GM23338 (cell line): Measurements from ENCODE around the gene DKK1. TPM values are rescaled to one million over a fixed set of nuclear protein-coding genes. Genes with fewer than 3 reads are reported as not detected.

Experiments used
- ATAC-seq: fragments of 200-7000 bp; cut with Tn5 transposase; 3 replicates; pipeline ENCODE4 v1.9.1; 2020
- DNase-seq: peaks from one replicate; pipeline ENCODE4 v3.0.0-alpha.2; 2015; ENCODE audit warnings: low spot score
- H2AFZ ChIP-seq: fragments of 200-600 bp; sonication (generic); 2 replicates; pipeline ENCODE4 v1.8.0; 2016; ENCODE audit warnings: antibody characterized with exemption, mild to moderate bottlenecking, moderate library complexity
- H3F3A ChIP-seq: fragments of 200-600 bp; sonication (generic); replicated peaks from 2 replicates; pipeline ENCODE4 v1.8.0; 2017; ENCODE audit warnings: antibody characterized with exemption, mixed run types, low read depth
- H3K27ac ChIP-seq: fragments of 200-600 bp; sonication (generic); 2 replicates; pipeline ENCODE4 v1.6.1; 2016; ENCODE audit warnings: low read depth
- H3K27me3 ChIP-seq: fragments of 200-600 bp; sonication (generic); 2 replicates; pipeline ENCODE4 v1.8.0; 2016; ENCODE audit warnings: mild to moderate bottlenecking, mixed run types, moderate library complexity; ENCODE audit not compliant: insufficient read depth
- H3K36me3 ChIP-seq: fragments of 200-600 bp; sonication (generic); 2 replicates; pipeline ENCODE4 v1.8.0; 2016; ENCODE audit warnings: mild to moderate bottlenecking; ENCODE audit not compliant: insufficient read depth
- H3K4me1 ChIP-seq: fragments of 200-600 bp; sonication (generic); 2 replicates; pipeline ENCODE4 v1.8.0; 2016; ENCODE audit warnings: mild to moderate bottlenecking, moderate library complexity; ENCODE audit not compliant: insufficient read depth
- H3K4me2 ChIP-seq: fragments of 200-600 bp; sonication (generic); 2 replicates; pipeline ENCODE4 v1.7.1; 2017; ENCODE audit warnings: mixed run types
- H3K4me3 ChIP-seq: fragments of 200-600 bp; sonication (generic); 2 replicates; pipeline ENCODE4 v1.6.1; 2016; ENCODE audit warnings: mixed run types
- H3K79me2 ChIP-seq: fragments of 200-600 bp; sonication (generic); replicated peaks from 2 replicates; pipeline ENCODE4 v1.8.0; 2017; ENCODE audit warnings: mild to moderate bottlenecking; ENCODE audit not compliant: insufficient read depth
- H3K9me2 ChIP-seq: fragments of 200-600 bp; sonication (generic); 2 replicates; pipeline ENCODE4 v1.8.0; 2017; ENCODE audit not compliant: insufficient read depth
- H4K20me1 ChIP-seq: fragments of 200-600 bp; sonication (generic); replicated peaks from 2 replicates; pipeline ENCODE4 v1.8.0; 2017; ENCODE audit warnings: mild to moderate bottlenecking; ENCODE audit not compliant: insufficient read depth
- H3K27ac Mint-ChIP-seq: 2 replicates; pipeline ENCODE4 v1.8.0; 2020; ENCODE audit warnings: inconsistent platforms, mild to moderate bottlenecking, moderate library complexity, mixed read lengths
- H3K27me3 Mint-ChIP-seq: 3 replicates; pipeline ENCODE4 v1.8.0; 2022; ENCODE audit warnings: low read depth, mild to moderate bottlenecking, moderate library complexity, mixed read lengths, inconsistent platforms; ENCODE audit not compliant: insufficient read depth, poor library complexity
- H3K36me3 Mint-ChIP-seq: 3 replicates; pipeline ENCODE4 v1.8.0; 2021; ENCODE audit warnings: low read depth, mild to moderate bottlenecking, inconsistent platforms, moderate library complexity, mixed read lengths
- H3K4me1 Mint-ChIP-seq: 3 replicates; pipeline ENCODE4 v1.8.0; 2020; ENCODE audit warnings: mild to moderate bottlenecking, inconsistent platforms, mixed read lengths
- H3K4me3 Mint-ChIP-seq: 3 replicates; pipeline ENCODE4 v1.8.0; 2021; ENCODE audit warnings: moderate library complexity, mild to moderate bottlenecking, inconsistent platforms, mixed read lengths
- H3K9me3 Mint-ChIP-seq: 3 replicates; pipeline ENCODE4 v1.8.0; 2020; ENCODE audit warnings: moderate library complexity, mild to moderate bottlenecking, inconsistent platforms, mixed read lengths
- EZH2phosphoT487 ChIP-seq: fragments of 200-600 bp; sonication (generic); IDR thresholded peaks from one replicate; pipeline ENCODE4 v1.8.1; 2018; ENCODE audit warnings: antibody characterized with exemption; ENCODE audit not compliant: unreplicated experiment
- JUNB ChIP-seq: IDR thresholded peaks from one replicate; pipeline ENCODE4 v1.6.1; 2016; ENCODE audit warnings: antibody characterized with exemption; ENCODE audit not compliant: unreplicated experiment
- POLR2AphosphoS5 ChIP-seq: IDR thresholded peaks from 2 replicates; pipeline ENCODE4 v1.6.1; 2016; ENCODE audit warnings: antibody characterized with exemption, low read depth
- STAT1 ChIP-seq: IDR thresholded peaks from one replicate; pipeline ENCODE4 v1.6.1; 2016; ENCODE audit warnings: antibody characterized with exemption; ENCODE audit not compliant: unreplicated experiment
- ZNF114 ChIP-seq: fragments of 250-450 bp; sonication (Bioruptor Pico); IDR thresholded peaks from 2 replicates; pipeline ENCODE4 v1.5.0; 2020; ENCODE audit warnings: mild to moderate bottlenecking, moderate library complexity
- polyA plus RNA-seq: library from polyadenylated mRNA; unstranded; fragments of >200 nt; fragmentation: Nextera tagmentation; extraction: Ambion mirVana; gene quantifications from 2 replicates; pipeline ENCODE4 v1.2.1, GENCODE V29; 2016
- total RNA-seq: library from RNA; depleted of rRNA; stranded (reverse); fragments of >200 nt; shearing (Covaris generic); gene quantifications from 2 replicates; pipeline ENCODE4 v1.2.3, GENCODE V29; 2014
- TF ChIP-seq, protein P1 (sequence below): IDR thresholded peaks from 2 replicates; pipeline ENCODE4 v1.6.1; 2016; ENCODE audit warnings: antibody characterized with exemption
- TF ChIP-seq, protein P2 (sequence below), 2 experiments: fragments of 200-600 bp in 1 of 2; sonication (generic) in 1 of 2; conservative IDR thresholded peaks; 2 replicates each; pipeline versions ENCODE4 v1.5.1 to v1.6.1; 2016 to 2017; ENCODE audit warnings: antibody characterized with exemption in 2 of 2, low read depth in 2 of 2, mild to moderate bottlenecking in 2 of 2, moderate library complexity in 1 of 2
- TF ChIP-seq, protein P3 (sequence below): IDR thresholded peaks from one replicate; pipeline ENCODE4 v1.6.1; 2018; ENCODE audit warnings: antibody characterized with exemption; ENCODE audit not compliant: unreplicated experiment

The DKK1 gene
- total and polyA plus RNA-seq, 2 experiments from 2014 or later = 0.45 TPM; not detected in 1

DNA sequence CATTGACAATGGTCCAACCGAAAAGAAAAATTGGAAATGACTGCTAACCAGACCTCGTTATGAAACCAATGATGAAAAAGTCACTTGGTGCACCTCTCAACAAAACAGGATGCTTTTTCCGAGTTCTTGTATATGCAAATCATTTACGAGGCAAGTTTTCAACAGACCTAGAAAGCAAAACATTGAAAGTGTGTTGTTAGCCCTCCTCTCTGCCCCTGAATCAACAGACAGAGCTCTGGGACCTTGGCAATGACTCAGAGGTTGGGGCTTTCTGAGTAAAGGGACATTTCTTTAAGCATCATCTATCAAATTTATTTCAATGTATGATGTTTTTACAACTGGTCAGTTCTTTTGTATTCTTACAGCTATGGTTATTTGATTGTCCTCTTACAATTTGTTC lies 16.3 kb upstream of the DKK1 start:
- Histone ChIP-seq H3K36me3 (no peaks in the 10 kb centered on the region), H3K79me2 (no peaks in the 10 kb centered on the region), H4K20me1 (no peaks in the 10 kb centered on the region), H3K4me3 (no peak overlapping the region), H3K27ac (no peak overlapping the region), H3K9me2 (no peaks in the 10 kb centered on the region), H3K4me2 (no peak overlapping the region), H3F3A (0 out of 2 replicates have a peak, but pooled peaks cover 3% of the 10 kb centered on the region), H3K4me1 (peaks cover 4% of the 10 kb centered on the region; the same call in 1 of the 2 replicates), H3K27me3 (no peaks in the 10 kb centered on the region), H2AFZ (no peak overlapping the region)
- ATAC-seq (no peak), DNase-seq (no peak)
- H3K27ac Mint-ChIP-seq = no peak overlapping the region
- no peaks in the 10 kb centered on the region for H3K4me1 Mint-ChIP-seq
- H3K27me3 Mint-ChIP-seq = peaks cover 2% of the 10 kb centered on the region
- no peak overlapping the region for H3K4me3 Mint-ChIP-seq
- no peak for TF ChIP-seq JUNB
- TF ChIP-seq ZNF114 (CRISPR knock-in tag) = no peak
- TF ChIP-seq, protein P1, sequence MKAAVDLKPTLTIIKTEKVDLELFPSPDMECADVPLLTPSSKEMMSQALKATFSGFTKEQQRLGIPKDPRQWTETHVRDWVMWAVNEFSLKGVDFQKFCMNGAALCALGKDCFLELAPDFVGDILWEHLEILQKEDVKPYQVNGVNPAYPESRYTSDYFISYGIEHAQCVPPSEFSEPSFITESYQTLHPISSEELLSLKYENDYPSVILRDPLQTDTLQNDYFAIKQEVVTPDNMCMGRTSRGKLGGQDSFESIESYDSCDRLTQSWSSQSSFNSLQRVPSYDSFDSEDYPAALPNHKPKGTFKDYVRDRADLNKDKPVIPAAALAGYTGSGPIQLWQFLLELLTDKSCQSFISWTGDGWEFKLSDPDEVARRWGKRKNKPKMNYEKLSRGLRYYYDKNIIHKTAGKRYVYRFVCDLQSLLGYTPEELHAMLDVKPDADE = no peak
- TF ChIP-seq, protein P2, sequence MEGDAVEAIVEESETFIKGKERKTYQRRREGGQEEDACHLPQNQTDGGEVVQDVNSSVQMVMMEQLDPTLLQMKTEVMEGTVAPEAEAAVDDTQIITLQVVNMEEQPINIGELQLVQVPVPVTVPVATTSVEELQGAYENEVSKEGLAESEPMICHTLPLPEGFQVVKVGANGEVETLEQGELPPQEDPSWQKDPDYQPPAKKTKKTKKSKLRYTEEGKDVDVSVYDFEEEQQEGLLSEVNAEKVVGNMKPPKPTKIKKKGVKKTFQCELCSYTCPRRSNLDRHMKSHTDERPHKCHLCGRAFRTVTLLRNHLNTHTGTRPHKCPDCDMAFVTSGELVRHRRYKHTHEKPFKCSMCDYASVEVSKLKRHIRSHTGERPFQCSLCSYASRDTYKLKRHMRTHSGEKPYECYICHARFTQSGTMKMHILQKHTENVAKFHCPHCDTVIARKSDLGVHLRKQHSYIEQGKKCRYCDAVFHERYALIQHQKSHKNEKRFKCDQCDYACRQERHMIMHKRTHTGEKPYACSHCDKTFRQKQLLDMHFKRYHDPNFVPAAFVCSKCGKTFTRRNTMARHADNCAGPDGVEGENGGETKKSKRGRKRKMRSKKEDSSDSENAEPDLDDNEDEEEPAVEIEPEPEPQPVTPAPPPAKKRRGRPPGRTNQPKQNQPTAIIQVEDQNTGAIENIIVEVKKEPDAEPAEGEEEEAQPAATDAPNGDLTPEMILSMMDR (conservative IDR thresholded peaks at IDR 0.05; ENCODE audit: low read depth in 2 of 2) = no peak
- TF ChIP-seq EZH2phosphoT487 = no peak
- peaks cover 2% of the 10 kb centered on the region; the same call in 1 of the 3 replicates for H3K36me3 Mint-ChIP-seq
- H3K9me3 Mint-ChIP-seq = peaks cover 6% of the 10 kb centered on the region

DNA sequence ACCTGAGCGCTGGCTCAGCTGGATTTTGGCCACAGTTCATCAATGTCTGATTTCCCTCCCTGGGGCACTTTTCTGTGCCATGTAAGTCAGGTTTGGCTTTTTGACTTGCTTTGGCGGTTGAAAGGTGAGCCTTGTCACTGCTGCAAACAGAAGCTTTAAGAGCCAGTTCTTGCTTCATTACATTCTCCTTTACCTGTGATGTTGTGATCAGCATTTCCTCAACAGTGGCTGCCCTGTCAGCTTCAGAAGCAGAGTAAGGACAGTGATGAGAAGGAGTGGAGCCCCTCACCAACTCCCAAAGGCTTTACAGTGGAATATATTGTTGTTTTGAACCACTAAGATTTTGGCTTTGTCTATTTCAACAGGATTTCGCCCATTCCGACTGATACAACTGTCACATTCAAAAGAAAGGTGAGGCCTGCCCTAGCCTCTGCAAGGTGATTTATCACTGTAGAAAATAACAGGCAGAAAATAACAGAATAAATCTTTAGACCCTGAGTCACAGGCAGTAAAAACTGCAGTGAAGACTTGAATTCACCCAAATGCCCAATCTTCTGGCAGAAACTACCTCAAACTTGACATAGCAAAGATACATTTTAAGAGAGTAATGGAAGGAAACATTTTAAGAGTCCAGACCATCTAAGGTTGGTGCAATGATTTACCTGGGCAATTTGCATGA lies 13.3 kb upstream of the DKK1 start:
- H3F3A ChIP-seq = 0 out of 2 replicates have a peak, but pooled peaks cover 3% of the 10 kb centered on the region
- no peak overlapping the region for H3K27ac ChIP-seq
- Mint-ChIP-seq H3K4me3 (no peak overlapping the region), H3K9me3 (peaks cover 6% of the 10 kb centered on the region), H3K36me3 (peaks cover 2% of the 10 kb centered on the region; the same call in 1 of the 3 replicates), H3K27me3 (peaks cover 2% of the 10 kb centered on the region), H3K4me1 (no peaks in the 10 kb centered on the region), H3K27ac (no peak overlapping the region)
- peaks cover 4% of the 10 kb centered on the region; the same call in 1 of the 2 replicates for H3K4me1 ChIP-seq
- H2AFZ ChIP-seq = no peak overlapping the region
- H3K9me2 ChIP-seq = no peaks in the 10 kb centered on the region
- no peak overlapping the region for H3K4me3 ChIP-seq
- no peaks in the 10 kb centered on the region for H3K27me3 ChIP-seq
- no peaks in the 10 kb centered on the region for H4K20me1 ChIP-seq
- no peak for DNase-seq
- TF ChIP-seq POLR2AphosphoS5 = no peak
- TF ChIP-seq JUNB = no peak
- TF ChIP-seq, protein P2 (conservative IDR thresholded peaks at IDR 0.05; ENCODE audit: low read depth in 2 of 2) = no peak
- TF ChIP-seq STAT1 = no peak
- TF ChIP-seq, protein P3, sequence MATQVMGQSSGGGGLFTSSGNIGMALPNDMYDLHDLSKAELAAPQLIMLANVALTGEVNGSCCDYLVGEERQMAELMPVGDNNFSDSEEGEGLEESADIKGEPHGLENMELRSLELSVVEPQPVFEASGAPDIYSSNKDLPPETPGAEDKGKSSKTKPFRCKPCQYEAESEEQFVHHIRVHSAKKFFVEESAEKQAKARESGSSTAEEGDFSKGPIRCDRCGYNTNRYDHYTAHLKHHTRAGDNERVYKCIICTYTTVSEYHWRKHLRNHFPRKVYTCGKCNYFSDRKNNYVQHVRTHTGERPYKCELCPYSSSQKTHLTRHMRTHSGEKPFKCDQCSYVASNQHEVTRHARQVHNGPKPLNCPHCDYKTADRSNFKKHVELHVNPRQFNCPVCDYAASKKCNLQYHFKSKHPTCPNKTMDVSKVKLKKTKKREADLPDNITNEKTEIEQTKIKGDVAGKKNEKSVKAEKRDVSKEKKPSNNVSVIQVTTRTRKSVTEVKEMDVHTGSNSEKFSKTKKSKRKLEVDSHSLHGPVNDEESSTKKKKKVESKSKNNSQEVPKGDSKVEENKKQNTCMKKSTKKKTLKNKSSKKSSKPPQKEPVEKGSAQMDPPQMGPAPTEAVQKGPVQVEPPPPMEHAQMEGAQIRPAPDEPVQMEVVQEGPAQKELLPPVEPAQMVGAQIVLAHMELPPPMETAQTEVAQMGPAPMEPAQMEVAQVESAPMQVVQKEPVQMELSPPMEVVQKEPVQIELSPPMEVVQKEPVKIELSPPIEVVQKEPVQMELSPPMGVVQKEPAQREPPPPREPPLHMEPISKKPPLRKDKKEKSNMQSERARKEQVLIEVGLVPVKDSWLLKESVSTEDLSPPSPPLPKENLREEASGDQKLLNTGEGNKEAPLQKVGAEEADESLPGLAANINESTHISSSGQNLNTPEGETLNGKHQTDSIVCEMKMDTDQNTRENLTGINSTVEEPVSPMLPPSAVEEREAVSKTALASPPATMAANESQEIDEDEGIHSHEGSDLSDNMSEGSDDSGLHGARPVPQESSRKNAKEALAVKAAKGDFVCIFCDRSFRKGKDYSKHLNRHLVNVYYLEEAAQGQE = no peak
- no peaks in the 10 kb centered on the region for H3K36me3 ChIP-seq
- ATAC-seq = no peak
- H3K4me2 ChIP-seq = no peak overlapping the region
- no peaks in the 10 kb centered on the region for H3K79me2 ChIP-seq
